AG09309 (cell line): ENCODE data around the gene ATF5.

Experiments used
- DNase-seq: peaks from one replicate; pipeline ENCODE4 v3.0.0-alpha.2; 2010; ENCODE audit warnings: low read depth
- H3K4me3 ChIP-seq: 2 replicates; pipeline ENCODE4 v1.5.1; 2011; ENCODE audit warnings: mild to moderate bottlenecking, low read depth, low read length, moderate library complexity; ENCODE audit not compliant: control insufficient read depth
- CTCF ChIP-seq: IDR thresholded peaks from 2 replicates; pipeline ENCODE4 v1.5.1; 2011; ENCODE audit warnings: mild to moderate bottlenecking, low read depth, low read length, inconsistent platforms; ENCODE audit not compliant: insufficient read depth, control insufficient read depth; ENCODE audit errors: missing control alignments

ATF5 gene

GRCh38 chr19:49916839-49917733, 11.9 kb upstream of the ATF5 start:
- H3K4me3 ChIP-seq: no peak overlapping the region
- no peak for TF ChIP-seq CTCF
- DNase-seq: no peak

GRCh38 chr19:49918089-49918488, 10.9 kb upstream of the ATF5 start:
- H3K4me3 ChIP-seq: no peak overlapping the region
- no peak for DNase-seq
- TF ChIP-seq CTCF: no peak

GRCh38 chr19:49920624-49921363, 8.2 kb upstream of the ATF5 start:
- no peak for DNase-seq
- no peak overlapping the region for H3K4me3 ChIP-seq
- TF ChIP-seq CTCF: no peak

- no peak overlapping the region for H3K4me3 ChIP-seq
- TF ChIP-seq CTCF: no peak
- no peak for DNase-seq
These were observed 6.9 kb upstream of the ATF5 start for GRCh38 chr19:49921871-49922795.

GRCh38 chr19:49923055-49924003, 5.7 kb upstream of the ATF5 start:
- no peak for DNase-seq
- no peak overlapping the region for H3K4me3 ChIP-seq
- no peak for TF ChIP-seq CTCF
